GM18867 (cell line): Measurements from ENCODE around the gene SPEF1.

ENCODE experiments used
- ATAC-seq: cut with Tn5 transposase; IDR thresholded peaks from one replicate; pipeline ENCODE4 v1.9.1; 2021; ENCODE audit warnings: mild to moderate bottlenecking, moderate library complexity; ENCODE audit not compliant: unreplicated experiment

Gene SPEF1

DNA sequence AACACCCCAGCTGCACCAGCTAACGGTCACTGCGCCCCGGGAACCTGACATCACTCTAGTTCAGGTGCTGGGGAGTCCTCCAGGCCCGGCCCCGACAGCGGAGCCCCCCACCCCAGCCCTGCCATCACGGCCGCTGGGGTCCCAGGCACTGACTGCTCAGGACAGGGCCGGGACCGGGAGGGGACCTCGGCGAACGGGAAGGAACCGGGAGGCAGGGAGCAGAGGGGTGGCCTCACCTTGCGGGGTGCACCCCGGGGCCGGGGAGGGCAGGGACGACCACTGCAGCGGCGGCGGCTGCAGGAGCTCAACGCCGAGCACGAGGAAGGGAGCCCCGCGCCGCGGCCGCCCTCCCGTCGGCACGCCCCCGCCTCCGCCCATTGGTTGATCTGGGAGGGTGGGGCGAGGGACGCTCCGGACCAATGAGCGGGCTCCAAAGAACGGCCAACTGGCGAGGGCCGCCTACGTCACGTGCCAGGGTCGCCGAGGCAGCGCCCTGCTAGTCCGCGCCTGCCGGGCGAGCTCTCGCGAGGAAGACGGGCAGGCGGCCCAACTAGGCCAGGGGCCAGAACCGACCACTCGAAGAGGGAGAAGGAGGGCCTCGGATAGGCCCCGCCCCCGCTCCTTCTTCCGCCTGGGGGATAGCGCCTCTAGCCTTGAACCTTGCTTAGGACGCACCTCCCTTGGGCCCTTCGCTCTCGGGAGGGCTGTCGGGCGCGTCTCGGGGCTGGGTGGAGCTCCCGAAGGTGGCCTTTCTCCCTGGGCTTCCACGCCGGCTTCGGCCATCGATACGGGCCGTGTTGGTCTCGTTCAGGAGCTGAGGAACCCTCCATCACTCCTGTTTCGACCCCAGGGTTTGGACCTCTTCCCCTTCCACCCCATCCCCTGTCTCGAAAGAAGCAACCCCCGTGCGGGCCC is 13.6 kb downstream of the SPEF1 start, which contains the start of gene ADISSP:
Gene ADISSP, minus strand, starts transcription at position 327 of the 915 bp plus-strand sequence. CDS start 7,653 bp downstream, outside the sequence.
- peak; percentile 92 for ATAC-seq

DNA sequence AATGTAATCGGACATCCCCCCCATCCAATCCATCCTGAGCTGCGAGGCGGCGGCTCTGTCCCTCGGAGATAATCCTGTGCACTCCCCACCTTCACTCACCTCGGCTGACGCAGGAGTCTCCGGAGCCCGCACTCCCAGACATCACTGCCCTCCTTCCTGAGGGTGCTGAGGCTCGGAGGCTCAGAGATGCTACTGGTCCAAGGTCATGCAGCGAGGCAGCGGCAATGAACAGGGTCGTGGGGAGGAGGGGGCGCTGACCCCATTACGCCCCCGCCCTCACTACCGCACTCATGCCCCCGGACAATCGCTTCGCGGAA is 14.2 kb downstream of the SPEF1 start:
- no peak for ATAC-seq

DNA sequence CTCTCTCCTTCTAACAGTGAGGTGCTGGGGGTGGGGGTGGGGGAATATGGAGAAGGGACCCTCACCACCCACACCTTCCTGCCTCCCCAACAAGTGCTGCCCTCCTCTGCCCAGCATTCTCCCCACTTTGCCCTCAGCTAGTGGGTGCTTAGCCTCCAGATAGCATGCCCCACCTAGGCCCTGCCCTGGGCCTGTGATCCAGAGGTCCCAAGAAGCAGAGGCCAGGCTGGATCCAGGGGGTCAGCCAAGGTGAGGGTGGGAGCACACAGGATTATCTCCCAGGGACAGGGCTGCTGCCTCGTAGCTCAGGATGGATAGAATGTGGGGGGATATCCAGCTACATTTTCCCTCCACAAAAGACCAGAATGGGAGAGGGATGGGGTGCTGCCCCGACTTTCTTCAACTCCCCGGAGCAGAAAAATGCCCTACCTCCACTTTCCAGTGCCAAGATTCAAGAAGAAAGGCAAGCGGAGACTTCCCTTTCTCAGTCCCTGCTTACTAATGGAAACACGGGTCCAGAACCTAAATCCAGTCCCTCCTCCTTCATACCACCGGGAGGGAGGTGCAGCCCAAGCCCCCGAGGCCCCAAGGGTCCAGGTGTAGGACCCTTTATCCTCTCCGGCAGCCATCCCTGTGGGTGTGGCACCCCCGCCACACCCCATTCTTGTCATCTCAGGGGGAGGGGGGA is 14.7 kb downstream of the SPEF1 start:
- ATAC-seq: no peak

DNA sequence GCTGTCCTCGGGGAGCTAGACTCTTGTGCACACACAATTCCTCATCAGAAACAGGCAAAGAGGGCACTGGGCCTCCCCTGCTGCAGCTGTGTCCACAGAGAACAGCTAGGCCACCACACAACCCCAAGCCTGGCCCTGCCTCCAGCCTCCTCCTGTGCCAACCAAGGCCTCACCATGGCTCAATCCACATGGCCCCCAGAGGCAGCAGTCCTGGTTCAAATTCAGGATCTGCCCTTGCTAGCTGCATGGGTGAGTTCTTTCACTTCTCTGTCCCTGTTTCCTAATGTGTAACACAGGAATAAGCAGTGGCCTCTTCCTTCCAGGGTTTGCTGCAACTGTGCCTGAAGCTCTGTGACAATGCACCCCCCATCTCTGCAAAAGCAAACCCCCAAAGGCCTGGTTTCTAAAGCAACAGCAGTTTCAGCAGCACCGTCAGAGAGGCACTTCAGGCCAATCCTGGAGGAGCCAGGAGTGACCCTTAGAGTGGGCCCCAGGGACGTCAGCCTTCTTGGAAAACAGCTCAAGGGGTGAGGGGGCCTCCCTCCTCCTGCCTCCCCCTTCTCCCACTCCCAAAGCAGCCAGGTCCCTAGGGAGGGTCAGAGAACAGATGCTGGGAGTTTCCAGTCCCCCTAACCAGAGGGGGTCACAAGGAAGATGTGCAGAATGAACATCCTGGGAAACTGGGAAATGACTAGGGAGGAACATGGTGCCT is 15.9 kb downstream of the SPEF1 start:
- ATAC-seq: no peak

DNA sequence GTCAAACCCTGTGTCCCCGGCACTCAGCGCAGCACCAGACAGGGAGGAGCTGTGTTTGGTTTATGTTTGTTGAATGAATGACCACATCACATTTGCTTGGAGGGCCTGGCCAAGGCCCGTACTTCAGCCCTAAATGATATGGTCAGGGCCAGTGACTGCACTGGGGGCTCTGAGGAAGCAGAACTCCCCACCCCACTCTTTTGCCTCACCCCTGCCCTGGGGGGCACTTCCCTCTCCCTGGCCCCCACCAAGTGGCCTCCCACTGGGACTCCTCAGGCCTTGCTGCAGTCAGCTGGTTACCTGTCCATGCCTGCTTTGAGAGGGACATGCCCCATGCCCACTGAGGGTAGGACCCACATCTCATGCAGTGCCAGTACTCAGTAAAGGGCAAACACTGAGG is 16.6 kb downstream of the SPEF1 start:
- ATAC-seq: no peak

DNA sequence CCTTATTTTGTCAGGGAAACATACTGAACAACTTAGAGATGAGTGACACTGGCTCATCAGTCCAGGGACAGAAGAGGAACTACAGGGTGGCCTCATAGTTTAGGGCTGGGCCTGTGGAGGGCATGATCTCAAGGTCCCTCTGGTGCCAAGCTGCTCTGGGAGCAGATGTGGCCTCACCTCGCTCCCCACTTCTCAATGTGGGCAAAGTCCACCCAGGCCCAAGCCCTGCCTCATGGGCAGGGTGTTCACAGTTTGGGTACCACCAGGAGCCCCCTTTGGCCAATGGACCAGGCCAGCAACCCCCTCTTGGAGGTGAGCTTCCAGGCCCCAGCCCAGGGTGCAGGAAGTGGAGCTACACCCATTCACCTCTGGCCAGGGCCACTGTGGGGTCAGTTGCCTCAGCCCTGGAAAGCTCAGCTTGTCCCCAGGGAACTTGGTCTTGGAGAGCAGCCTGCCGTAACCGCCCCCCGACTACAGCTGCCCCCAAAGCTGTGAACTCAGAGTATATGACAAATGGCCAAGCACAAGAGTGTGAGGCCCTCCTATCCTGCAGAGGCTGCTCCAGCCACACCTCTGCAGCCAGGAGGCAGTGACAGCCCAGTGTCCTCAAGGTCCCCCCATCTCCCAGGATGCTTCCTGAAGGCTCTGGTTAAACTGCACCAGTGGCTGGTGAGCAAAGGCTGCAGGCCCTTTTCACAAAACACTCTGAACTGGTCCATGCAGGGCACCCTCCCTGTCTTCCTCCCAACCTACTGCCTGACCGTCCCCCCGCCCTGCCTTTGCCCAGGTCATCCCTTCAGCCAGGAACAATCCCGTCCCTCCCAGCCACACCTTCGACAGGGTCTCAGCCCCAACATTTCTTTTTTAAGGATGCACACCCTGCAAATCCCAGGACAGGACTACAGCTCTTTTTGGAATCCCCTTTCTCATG is 17.3 kb downstream of the SPEF1 start:
- ATAC-seq: no peak

DNA sequence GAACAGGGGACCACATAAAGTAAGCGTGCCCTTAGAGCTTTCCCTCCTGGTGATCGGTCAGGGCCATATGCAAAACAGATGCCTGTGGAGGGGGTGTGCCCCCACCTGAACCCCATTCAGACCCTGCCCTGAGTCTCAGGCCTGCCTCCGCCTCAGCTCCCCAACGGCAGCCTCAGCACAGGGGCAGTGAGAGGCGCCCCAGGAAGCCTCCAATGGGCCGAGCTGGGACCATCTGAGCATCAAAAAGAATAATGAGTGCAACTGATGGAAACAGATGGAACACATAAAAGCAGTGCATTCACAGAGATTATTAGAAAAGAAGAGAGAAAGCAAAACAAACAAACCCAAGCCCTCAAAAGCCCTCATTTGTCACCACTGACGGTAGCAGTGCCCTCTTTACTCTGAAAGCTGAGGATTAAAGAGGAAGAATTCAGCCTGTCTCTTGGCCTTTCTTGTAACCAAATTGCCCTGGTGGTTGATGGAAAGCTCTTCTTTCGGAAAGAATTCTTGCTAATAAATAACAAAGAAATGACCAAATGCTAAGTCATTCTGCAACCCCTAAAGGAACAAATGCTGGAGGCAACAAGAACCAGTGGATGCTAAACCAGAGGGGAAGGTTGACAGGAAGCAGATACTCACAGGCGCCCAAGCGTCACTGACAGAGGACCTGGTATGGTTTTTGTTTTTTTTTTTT is 20.4 kb downstream of the SPEF1 start:
- ATAC-seq: no peak

DNA sequence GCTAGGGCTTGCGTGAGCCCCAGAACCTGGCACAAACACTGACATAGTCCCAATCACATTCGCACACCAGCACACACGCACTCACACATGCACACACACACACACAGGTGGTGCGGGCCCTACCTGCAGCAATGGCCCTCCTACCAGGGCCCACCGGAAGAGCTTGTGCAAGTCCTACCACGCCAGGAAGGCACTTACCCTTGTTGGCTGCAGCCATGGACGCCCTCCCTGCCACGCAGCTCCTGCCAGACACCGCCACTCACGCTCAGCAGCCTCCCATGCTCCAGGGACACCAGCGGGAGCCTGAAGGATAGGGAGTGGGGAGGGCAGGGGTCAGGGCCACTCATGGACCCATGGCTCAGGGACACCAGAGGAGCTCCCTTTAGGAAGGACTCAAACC is 21.4 kb downstream of the SPEF1 start:
- no peak for ATAC-seq

DNA sequence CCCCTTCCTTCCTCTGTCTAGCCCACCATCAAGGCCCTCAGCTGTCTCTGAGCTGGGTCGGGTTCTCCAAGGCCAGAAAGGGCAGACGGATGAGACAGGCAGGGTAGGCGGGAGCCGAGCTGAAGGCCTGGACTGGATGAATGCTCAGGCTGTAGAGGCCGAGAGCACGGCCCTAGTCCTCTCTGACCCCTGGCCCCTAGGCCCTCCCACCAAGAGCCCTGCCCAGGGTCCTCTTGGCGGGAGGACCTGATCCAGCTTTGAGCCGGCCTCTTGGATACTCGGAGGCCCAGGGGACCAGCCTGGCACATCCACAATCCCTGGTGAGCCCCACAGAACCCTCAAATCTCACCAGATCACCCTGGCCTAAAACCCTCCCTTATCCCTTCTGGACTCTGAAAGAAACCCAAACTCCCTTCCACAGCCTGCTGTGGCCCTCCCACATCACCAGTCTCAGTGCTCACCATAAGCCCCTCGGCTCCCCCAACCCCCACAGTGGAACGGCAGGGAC is 21.9 kb downstream of the SPEF1 start:
- no peak for ATAC-seq

DNA sequence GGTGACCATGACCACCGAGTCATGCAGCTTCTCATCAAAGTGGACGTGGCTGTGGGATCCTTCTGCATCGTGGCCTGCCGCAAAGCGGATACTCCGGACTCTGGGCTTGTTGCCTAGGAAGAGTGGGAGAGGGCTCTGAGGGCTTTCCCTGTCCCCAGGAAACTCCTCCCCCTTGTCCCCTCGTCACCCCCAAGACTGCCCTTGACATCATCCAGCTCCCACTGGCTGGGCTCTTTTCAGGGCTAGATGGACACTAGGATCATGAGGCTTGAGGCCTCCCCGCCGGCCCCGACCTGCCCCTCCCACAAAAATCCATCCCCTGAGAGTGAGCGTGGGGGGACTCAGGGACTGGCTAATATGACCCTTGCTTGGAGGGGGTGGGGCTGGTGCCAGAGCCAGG is 22.7 kb downstream of the SPEF1 start:
- ATAC-seq: no peak

DNA sequence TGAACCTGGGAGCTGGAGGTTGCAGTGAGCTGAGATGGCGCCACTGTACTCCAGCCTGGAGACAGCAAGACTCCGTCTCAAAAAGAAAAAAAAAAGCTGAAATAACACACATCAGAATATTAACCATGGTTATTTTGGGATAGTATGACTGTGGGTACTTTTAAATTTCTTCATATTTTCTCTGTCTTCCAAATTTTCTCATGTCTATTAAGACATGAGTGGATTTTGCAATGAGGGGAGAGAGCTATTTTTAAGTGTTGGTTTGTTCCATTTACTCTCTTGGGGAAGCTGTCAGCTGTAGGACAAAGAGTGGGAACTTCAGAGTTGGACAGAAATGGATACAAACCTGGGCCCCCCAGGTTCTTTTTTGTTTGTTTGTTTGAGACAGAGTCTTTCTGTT is 24.0 kb downstream of the SPEF1 start:
- no peak for ATAC-seq

DNA sequence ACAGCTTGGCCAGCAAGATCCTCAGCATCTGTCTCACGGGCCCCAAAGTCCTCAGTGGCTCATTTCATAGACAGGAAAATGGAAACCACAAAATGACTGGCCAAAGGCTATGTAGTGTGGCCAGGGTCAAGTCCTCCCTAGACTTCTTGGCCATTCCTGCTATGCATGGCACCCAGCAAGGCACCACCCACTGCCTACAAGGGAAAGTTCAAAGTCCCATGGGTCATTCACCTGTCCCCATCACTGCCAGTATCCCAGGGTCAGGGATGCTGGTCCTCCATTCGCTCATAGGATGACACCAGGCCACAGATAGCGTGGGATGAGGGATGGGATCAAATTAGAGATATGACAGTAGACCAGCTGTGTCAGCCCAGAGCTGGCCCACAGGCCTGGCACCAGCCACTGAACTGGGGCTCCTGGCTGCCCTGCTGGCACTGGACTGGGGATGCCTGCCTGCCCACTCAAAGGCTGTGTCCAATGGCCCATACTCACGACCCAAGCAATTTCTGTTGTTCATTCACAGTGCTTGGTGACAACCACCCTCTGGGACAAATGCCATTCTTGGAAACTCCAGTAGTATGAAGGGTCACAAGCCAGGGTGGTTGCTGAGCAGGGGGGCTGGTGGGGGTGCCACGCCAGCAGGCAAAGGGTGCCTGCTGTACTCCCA is 25.3 kb downstream of the SPEF1 start:
- no peak for ATAC-seq

DNA sequence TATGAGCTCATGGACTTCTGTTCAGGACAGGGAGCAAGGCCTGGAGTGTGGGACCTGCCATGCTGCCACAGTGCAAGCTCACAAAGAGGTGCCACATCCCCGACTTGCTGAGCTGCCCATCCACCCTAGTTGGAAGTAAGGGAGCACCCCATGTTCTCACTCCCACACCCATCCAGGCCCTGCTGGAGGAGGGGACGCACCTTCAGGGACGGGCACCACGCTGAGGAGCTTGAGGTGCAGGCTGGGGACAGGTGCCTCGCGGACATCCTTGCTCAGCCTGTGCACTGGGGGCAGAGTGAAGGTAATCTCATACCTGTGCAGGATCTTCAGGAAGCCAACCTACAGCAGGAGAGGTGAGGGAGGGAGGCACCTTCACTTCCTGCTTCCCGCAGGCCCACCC is 26.0 kb downstream of the SPEF1 start:
- ATAC-seq: no peak

DNA sequence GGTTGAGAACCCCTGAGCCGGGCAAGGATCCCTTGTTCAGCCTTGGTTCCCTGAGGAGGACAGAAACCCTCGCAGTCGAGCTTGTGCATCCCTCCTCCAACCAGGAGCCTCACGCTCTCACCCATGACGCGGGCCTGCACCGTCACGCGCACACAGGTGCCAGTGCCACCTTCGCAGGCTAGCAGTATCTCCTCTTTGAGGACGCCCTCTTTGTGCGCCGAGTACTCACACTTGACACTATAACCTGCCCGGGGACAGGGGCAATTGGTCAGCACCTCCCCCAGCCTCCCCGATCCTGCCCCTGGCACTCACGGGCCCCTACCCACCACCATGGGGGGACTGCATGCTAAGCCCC is 27.0 kb downstream of the SPEF1 start:
- ATAC-seq: no peak

DNA sequence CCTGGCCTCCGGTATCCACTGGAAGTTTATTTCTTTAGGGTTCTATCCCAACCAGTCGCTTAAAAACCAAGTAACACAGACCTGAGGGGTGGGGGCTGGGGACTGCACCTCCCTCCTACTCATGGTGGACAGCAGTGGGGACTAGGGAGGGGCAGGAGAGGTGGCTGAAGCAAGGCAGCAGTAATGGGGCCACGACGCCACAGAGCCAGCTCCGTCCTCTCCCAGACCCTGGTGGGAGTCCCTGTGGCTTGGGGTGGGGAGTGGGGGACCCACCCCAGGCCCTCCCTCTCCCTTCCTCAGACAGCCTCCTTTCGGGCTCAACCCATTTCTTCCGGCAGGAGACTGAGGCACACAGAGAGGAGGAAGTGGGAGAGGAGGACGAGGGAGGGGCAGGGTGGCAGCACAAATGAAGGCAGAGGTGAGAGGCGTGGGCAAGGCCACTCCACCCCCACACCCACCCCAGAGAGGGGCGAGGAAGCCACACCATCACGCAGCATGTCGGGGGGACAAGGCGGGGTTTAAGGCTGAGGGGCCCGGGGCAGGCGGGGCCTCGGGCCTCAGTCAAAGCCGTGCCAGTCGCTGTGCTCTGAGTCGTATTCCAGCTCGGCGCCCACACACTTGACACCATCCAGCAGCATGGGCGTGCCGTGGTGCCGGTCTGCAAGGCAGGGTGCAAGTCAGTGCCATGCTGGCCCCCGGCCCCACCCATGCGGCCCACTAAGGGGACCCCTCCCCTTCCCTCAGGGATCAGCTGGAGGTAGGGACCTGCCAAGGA is 27.6 kb downstream of the SPEF1 start:
- no peak for ATAC-seq

DNA sequence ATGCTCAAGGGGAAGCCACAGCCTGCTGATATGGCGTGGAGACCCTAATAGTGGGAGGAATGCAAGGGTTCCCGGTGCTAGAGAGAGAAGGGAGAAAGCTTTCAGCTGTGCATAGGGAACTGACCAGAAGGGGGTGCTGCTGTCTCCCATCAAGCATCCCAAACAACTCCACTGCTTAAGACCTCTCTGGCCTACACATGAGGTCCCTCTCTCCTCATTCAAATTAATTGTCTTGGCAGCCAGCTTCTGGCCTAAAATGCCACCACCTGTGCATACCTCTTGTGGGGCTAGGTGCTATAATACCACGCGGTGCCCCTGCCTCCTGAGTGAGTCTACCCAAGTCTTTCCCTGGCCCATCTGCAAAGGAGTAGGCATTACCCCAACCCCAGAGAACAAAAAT is 28.1 kb downstream of the SPEF1 start:
- no peak for ATAC-seq

DNA sequence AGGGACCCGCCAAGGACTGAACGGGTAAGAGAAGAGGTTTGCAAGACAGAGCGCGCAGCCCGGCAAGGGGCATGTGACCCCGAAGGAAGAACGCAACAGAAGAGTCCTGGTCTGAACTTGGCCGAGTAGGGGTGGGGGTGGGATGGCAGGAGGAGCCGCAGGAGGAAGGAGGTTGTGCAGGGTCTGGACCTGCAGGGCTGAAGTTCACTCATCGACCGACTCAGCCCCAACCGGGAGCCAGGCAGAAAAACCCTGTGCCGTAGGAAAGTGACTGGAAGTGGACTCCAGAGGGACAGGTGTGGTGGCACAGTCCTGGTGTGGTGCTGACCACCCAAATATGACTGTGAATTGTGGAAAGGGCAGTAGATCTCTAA is 28.9 kb downstream of the SPEF1 start:
- ATAC-seq: no peak

DNA sequence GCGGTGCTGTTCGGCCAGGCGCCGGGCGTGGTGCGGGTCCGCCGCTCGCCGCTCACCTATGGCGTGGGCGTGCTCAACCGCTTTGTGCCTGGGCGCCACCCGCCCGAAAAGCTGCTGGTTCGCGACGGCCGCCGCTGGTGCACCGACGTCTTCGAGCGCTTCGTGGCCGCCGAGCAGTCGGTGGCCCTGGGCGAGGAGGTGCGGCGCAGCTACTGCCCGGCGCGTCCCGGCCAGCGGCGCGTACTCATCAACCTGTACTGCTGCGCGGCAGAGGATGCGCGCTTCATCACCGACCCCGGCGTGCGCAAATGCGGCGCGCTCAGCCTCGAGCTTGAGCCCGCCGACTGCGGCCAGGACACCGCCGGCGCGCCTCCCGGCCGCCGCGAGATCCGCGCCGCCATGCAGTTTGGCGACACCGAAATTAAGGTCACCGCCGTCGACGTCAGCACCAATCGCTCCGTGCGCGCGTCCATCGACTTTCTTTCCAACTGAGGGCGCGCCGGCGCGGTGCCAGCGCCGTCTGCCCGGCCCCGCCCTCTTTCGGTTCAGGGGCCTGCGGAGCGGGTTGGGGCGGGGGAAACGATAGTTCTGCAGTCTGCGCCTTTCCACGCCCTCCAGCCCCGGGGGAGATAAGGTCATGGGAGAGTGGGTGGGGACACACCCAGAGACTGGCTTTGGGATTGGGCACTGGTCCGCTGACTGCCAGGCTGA is 29.4 kb downstream of the SPEF1 start:
- no peak for ATAC-seq
